GM18505 (cell line): ENCODE data around the gene DLK1.

Experiments
- ATAC-seq: cut with Tn5 transposase; IDR thresholded peaks from one replicate; pipeline ENCODE4 v1.9.1; 2021; ENCODE audit not compliant: unreplicated experiment
- POLR2A ChIP-seq: IDR thresholded peaks from 4 replicates; pipeline ENCODE4 v1.6.1; 2011; ENCODE audit warnings: borderline replicate concordance; ENCODE audit not compliant: insufficient read depth, insufficient read length; ENCODE audit errors: extremely low read depth

Gene DLK1

GRCh38 chr14:100736269-100737180, 9.8 kb downstream of the DLK1 start:
- TF ChIP-seq POLR2A: no peak
- no peak for ATAC-seq

DNA sequence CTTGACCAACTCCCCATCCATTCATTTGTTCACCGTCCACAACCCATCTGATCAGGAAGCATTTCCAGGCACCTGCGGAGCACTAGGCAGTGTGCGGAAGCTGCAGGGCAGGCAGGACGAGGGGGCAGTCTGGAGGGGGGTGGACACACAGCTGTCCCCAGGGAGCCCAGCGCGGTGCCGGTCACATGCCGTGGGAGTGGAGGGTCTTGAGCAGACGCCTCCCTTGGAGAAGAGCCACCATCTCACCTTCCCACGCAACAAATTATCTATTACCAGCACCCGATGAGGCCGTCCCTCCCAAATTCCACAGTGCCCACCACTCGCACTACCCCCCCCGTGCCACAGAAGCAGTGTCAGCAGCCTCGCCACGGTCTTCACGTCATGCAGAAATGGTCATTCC, 10.8 kb downstream of the DLK1 start:
- TF ChIP-seq POLR2A: no peak

GRCh38 chr14:100738269-100738691, 11.6 kb downstream of the DLK1 start:
- TF ChIP-seq POLR2A: no peak
- no peak for ATAC-seq

More for the DNA sequence above, 10.8 kb downstream of the DLK1 start:
- no peak for ATAC-seq

- no peak for ATAC-seq
- no peak for TF ChIP-seq POLR2A
Observed at GRCh38 chr14:100738704-100739131, 12.0 kb downstream of the DLK1 start.

DNA sequence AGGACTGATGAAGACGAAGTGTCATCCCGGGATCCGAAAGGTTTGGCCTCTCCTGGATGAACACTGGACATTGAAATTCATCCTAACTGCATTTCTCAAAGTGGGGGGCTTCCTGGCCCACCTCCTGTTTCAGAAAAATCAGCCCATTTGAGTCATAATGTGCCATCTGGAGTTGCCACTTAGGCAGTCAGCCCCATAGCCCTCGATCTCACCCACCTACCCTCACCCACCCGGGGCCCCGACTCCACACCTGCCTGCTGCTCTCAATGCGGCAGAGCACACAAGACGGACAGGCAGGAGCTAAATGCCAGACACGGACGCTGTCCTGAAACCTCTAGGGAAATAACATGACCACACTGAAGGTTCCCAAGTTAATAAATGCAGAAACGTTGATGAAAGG, 12.6 kb downstream of the DLK1 start:
- ATAC-seq: no peak
- TF ChIP-seq POLR2A: no peak

- ATAC-seq: no peak
- TF ChIP-seq POLR2A: no peak
Observed at GRCh38 chr14:100740196-100740825, 13.6 kb downstream of the DLK1 start.

GRCh38 chr14:100740929-100741328, 14.2 kb downstream of the DLK1 start:
- TF ChIP-seq POLR2A: no peak
- ATAC-seq: no peak

DNA sequence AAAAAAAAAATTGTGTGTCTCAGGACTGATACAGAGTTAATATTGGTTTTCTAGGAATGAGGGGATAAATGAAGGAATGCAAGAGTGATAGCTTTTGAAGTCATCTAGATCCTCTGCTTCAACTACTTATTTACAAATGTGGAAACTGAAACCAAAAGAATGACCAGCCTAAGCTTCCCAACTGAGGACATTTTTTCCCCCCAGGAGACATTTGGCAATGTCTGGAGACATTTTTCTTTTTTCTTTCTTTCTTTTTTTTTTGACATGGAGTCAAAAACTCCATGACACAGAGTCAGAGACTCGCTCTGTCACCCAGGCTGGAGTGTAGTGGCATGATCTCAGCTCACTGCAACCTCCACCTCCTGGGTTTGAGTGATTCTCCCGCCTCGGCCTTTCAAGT, 15.3 kb downstream of the DLK1 start:
- no peak for ATAC-seq
- TF ChIP-seq POLR2A: no peak

DNA sequence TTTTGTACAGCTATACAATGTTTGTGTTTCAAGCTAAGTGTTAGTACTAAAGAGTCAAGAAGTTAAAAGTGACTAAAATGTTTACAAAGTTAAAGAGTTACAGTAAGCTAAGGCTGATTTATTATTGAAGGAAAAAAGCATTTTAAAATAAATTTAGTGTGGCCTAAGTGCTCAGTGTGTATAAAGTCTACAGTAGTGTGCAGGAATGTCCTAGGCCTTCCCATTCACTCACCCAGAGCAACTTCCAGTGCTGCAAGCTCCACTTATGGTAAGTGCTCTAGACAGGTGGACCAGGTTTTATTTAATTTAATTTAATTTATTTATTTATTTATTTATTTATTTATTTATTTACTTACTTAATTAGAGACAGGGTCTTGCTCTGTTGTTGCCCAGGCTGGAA, 19.6 kb downstream of the DLK1 start:
- no peak for ATAC-seq
- TF ChIP-seq POLR2A: no peak

- TF ChIP-seq POLR2A: no peak
- ATAC-seq: no peak
Observed at GRCh38 chr14:100747021-100747586, 20.4 kb downstream of the DLK1 start.

DNA sequence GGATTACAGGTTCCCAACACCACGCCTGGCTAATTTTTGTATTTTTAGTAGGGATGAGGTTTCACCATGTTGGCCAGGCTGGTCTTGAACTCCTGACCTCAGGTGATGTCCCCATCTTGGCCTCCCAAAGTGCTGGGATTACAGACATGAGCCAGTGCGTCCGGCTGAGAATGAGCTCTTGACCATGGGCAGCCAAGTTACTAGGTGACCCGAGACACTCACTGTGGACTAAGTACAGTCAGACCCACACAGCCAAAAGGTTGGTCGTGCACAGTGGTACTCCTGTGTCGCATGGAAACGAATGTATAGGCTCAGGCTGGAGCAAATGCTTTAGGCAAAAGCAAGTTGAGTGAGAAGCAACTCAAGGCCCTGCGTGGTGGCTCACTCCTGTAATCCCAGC, 21.0 kb downstream of the DLK1 start:
- ATAC-seq: no peak
- no peak for TF ChIP-seq POLR2A

- no peak for ATAC-seq
- TF ChIP-seq POLR2A: no peak
Observed at GRCh38 chr14:100748403-100748802, 21.7 kb downstream of the DLK1 start.

- ATAC-seq: no peak
- no peak for TF ChIP-seq POLR2A
Observed at GRCh38 chr14:100748944-100749343, 22.3 kb downstream of the DLK1 start.
